ENCODE results near the gene EXOC2. TPM values are rescaled to one million over a fixed set of nuclear protein-coding genes. Genes with fewer than 3 reads are reported as not detected.

EXOC2 gene
- total RNA-seq, 1 donor from 2014 or later, result 40.8 TPM

DNA sequence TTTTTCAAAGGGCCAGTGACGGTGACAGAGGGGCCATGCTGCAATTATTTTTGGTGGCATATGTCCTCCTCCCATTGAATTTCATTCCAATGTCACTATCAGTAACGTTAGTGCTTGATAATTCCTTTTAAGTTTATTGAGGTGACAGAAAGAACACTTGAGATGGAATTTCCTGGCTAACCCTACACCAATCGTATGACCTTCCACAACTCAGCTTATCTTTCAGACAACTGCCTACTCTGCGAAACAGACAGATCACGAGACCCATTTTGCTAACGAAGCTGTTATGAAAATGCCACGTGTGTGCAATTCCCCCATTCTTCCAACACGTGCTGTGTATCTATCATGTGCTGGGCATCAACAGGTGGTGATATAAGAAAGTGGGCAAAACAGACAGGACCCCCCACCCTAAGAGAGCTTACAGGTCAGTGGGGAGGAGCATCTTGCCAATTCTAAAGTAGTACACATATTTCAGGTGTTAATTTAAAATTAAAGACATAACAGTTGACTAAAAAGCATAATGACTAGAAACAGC lies 188.4 kb downstream of the EXOC2 start:
- intact Hi-C loops (cut with micrococcal nuclease), result no loop called here

DNA sequence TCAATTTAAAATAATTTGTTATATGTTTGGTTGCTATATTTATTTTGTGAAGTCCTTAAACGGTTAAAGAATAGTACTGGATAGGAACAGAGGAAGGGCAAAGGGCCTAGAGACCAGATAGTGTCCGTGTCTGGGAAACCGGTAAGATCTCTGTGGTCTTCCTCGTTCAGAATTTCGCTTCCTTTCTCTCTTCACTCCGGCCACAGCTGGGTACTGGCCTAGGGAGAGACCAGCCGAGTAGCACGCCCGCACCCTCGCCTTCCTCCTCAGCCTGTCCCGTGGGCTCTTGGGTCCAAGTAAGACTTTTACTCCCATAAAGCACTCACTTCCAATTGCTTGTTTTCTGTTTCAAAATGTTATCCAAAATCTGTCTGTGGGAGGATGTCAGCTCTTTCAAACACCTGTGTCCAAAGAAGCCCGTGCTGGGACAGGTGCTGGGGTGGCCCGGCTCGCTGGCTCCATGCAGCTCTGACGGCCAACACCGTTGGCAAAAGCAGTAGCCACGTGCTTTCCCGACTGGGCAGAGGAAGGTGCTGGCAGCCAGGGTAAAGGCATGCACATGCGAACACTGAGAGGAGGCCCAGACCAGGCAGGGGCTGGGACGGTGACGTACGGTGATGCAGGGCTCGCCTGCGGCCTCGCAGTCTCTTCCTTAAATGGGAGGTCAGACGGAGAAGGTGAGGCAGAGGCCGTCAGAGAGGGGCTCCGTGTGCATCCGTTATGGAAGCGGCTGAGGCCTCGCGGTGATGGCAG lies 189.2 kb downstream of the EXOC2 start:
- intact Hi-C loops (cut with micrococcal nuclease), result no loop called here

DNA sequence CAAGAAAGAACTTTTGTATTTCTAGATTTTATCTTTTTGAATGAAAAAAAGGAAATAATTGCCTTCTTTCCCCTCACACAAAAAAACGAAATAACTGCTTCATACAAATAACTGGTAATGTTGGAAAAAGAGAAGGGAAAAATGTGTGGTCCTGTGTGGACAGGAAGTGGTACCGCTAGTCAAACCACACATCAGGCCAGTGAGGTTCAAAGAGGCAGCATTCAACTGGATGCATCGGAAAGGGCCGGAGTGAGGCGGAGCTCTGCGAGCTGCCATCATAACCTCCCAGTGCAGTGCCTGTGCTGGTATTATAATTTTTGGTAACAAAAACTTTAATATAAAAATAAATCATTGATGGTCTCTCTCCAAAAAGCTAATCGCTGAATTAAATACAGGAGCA lies 190.2 kb downstream of the EXOC2 start:
- intact Hi-C loops (cut with micrococcal nuclease), result loop anchor here (1.0 kb wide), 1 partner anchor 8 kb away; no protein-coding TSS in a partner anchor

DNA sequence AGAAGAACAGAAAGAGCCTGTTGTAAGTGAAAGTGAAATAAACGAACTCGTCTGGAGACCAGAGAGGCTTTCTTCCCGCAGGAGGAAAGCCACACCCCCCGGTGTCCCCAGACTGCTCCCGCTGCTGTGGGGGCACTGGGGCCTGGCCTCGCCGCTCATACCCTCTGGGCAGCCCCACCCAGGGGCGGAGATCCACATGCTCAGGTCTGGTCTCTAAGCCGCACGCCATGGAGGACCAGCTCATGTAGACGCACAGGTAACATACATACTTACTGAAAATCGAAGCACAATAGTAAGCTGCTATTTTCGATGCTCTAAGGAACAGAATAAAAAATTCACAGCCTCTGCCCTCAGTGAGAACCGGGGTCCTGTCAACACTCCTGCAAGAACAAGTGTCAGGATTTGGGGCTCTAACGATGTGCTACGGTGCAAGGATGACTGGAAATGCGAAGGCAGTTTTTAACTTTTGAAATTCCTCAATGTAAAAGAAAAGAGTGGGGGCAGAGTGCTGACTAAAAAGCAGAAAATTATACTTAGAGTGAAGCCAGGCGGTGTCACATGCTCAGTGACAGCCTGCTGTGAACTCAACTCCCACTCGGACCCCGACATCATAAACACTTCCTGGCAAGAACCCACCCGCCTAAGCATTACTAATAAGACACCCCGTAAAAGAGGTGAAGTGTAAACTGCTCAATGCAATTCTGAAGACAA lies 190.9 kb downstream of the EXOC2 start:
- intact Hi-C loops (cut with micrococcal nuclease), result loop anchor here (1.0 kb wide), 1 partner anchor 8 kb away; no protein-coding TSS in a partner anchor

DNA sequence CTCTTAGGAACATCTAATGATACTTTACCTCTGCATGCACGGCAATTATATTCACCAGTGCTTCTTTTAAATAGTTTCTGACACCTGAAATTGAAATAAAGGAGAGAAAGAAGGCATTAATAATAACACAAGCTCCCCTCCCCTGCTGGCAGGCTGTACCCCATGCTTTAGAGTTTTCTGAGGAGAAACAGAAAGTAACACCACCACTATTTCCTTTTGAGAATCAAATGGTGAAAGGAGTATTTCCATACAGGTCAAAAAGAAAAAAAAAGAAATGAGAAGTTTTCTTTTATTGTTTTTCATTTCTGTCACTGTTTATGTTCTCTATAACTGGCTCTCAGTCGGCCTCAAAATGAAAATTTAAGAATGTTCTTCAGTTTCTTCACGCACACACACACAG lies 193.3 kb downstream of the EXOC2 start:
- intact Hi-C loops (cut with micrococcal nuclease), result loop anchor here (1.0 to 5.0 kb wide), 7 partner anchors 9 to 263 kb away; partner anchors contain the start of gene IRF4

DNA sequence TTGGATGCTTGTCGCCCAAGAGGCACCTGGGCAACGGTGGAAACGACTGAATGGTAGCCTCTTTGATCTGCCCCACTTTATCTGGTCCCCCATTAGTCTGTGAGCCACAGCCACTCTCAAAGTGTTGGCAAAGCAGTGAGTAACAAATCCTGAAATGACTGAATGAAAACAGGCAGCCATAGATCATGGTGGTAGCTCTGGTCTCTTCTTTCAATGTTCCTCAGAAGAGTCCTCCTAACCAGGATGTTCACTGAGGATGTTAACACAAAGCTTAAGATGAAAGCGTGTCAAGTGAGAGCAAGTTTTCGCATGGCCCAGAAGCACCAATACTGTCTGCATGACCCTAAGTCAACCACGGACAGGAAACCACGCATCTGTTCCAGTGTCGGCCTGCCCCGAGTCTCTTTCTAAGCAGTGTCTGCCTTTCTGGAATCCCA lies 194.1 kb downstream of the EXOC2 start:
- intact Hi-C loops (cut with micrococcal nuclease), result loop anchor here (1.0 to 5.0 kb wide), 7 partner anchors 9 to 263 kb away; partner anchors contain the start of gene IRF4

DNA sequence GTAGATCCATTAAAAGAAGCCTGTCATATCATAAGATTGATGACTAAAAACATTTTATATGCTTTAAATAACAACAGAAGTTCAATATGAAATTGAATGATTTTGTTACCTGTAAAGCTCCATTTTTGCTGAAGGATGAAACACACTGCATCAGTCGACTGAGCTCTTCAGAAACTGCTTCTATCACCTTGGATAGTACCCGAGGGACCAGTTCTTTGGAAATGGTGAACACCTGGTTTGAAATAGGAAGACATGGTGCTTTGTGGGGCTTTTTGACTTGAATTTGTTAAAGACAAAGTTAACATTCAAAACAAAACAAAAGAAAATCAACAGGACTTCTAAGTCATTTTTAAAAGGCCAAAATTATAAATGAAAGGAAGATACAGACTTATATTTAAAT lies 195.7 kb downstream of the EXOC2 start:
- intact Hi-C loops (cut with micrococcal nuclease), result loop anchor here (5.0 kb wide), 1 partner anchor 215 kb away; no protein-coding TSS in a partner anchor

DNA sequence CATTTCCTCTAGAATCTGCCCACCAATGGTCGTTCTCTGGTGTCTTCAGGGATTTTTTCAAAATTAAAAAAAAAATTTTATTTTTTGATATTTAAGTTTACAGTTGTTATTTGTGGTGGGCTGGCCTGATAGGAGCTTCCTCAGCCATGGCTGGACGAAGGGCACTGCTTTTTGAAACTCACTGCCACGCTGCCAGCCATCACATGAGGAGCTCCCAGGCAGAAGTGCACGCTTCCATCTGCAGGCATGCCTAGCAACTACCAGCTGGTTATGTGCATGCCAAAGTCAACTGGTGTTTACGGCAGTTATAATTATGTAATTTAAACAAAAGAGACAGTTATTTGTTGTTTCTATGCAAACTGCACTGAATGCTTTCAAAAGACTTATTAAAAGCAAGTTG lies 196.3 kb downstream of the EXOC2 start:
- intact Hi-C loops (cut with micrococcal nuclease), result loop anchor here (5.0 kb wide), 1 partner anchor 216 kb away; no protein-coding TSS in a partner anchor

DNA sequence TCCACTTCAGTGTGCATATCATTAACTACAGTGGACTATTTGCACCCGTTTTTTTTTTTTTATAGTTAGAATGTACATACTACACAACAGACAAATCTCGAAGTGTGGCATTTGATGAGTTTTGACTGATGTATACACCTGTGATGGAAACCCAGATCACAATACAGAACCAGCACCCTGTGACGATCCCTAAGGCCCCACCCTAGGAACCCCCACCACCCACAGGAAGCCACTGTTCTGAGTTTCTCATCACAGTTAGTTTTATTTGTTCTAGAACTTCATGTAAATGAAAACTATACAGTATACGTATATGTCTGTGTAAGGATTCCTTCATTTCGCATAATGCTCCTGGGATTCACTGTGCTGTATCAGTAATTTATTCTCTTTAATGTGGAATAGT lies 198.5 kb downstream of the EXOC2 start:
- intact Hi-C loops (cut with micrococcal nuclease), result loop anchor here (5.0 kb wide), 1 partner anchor 202 kb away; the partner anchor contains the start of gene DUSP22

DNA sequence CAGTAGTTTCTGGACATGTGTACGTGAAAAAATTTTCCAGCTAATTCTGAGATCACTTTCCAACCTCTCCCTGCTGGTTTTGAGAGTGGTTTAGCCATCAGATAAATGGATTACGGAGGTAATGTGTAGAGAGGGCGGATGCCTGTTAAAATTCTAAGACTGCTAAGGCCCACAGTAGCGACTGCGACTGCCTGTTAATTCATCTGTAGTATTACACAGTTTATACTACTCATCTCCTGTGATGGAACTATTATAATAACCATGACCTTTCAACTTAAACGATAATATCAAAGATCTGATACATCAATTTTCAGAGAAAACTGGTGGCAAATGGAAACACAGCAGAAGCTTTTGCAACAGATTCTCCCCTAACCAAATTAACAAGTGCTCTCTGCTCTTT lies 199.1 kb downstream of the EXOC2 start:
- intact Hi-C loops (cut with micrococcal nuclease), result loop anchor here (2.0 to 5.0 kb wide), 2 partner anchors 55 to 202 kb away; partner anchors contain the start of gene DUSP22

DNA sequence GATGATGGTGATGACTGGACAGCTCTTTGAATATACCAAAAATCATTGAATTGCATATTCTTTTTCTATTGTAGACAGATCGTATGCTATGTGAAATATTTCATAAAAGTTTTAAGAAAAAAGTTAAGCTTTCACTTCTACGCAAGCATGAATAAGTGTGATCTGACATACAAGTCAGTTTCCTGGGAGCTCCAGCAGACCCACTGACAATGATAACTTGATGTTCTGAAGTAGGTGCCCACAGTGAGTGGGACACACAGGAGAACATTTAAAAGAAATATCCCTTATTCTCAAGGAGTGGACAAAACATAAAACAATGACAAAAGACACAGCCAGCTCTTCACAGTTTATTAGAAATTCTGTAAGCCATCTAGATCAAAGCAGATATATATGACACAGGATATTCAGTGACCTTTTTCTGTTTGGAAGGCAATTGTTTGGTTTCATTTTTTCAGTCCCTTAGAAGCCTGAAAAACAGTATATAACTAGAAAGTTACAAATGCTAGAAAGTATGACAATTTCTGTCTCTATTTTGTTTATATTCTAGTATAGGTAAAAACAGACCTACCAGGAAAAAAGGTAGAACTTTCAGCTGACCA lies 200.0 kb downstream of the EXOC2 start:
- intact Hi-C loops (cut with micrococcal nuclease), result loop anchor here (2.0 to 5.0 kb wide), 2 partner anchors 56 to 201 kb away; partner anchors contain the start of gene DUSP22

DNA sequence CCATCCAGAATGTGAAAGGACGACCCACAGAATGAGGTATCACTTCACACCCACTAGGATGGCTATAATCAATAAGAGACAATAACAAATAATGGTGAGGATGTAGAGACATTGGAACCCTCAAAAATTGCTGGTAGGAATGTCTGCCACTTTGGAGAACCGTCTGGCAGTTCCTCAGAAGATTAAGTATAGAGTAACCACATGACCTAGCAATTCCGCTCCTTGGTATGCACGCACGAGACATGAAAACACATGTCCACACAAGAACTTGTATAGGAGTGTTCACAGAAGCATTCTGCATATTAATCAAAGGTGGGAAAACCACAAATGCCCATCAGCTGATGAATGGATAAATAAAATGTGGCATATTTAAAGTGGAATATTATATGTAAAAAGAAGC lies 200.8 kb downstream of the EXOC2 start:
- intact Hi-C loops (cut with micrococcal nuclease), result loop anchor here (2.0 to 5.0 kb wide), 2 partner anchors 57 to 200 kb away; partner anchors contain the start of gene DUSP22

DNA sequence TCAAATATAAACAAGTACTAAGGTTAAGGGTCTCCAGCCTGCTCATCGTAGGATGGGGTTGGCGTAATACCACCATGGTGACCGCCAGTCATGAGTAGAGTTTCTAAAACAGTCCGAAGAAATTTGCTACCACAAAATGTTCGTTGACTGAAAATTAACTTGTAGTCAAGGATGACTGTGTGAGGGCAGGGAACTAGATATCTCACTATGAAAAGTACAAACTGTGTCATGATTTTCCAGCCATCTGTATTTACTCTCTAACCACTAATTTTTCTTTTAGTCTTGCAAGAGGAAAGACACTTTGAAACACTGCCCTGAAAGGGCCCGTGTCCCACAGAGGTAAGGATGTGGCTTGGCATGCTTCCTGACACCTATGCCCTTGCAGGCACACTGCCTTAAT lies 201.7 kb downstream of the EXOC2 start:
- intact Hi-C loops (cut with micrococcal nuclease), result loop anchor here (2.0 to 5.0 kb wide), 3 partner anchors 86 to 302 kb away; partner anchors contain the start of gene DUSP22

DNA sequence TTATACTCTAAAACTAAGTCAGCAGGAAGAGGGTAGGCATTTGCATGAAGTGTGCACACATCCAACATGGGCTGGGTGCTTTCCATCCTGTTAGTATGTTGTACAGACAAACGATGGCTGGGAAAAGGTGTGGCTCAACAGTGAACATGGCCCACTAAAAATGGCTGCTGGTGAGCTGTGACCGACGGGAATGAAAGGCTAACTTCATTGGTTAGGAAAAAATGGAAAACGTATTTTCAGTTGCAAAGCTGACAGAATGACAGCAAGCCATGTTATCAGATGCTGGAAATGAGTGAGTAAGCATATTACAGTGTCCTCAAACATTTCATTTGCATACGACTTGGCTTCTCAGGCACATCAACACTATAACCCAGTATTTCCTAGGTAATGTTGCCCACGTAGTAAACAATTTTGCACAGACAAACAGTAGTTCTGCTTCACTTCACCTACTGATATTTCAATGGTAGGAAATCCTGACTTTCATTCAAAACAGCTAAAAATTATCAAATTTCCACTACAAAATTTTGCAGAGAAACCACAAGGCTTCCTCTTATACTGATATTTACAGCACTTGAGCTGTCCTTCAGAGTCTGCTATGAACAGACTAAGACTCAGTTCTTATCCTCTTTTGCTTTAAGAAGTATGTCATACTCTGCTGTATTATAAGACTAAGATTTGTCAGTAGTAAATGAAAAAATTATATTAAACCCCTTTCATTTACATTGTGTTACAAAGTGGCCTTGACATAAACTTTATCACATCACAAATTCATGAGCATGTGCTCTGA lies 202.5 kb downstream of the EXOC2 start:
- intact Hi-C loops (cut with micrococcal nuclease), result loop anchor here (1.0 to 5.0 kb wide), 9 partner anchors 9 to 302 kb away; partner anchors contain the start of genes DUSP22 and IRF4

DNA sequence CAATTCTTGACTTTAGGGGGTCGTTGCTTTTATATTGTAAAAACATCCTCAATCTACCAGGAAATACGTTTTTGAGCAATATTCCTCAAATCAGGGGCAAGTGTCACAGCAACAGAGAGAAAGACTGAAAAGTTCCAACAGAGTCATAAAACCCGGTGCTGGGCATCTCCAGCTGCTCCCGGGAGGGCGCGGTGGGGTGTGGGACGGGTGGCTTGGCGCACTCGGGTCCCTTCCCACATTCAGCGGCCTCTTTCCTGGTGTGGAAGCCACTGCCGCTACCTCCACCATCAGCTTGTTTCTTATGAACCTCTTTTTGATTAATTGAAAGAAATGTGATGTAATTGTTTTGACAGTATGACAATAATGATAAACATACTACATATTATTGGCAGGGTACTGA lies 203.2 kb downstream of the EXOC2 start:
- intact Hi-C loops (cut with micrococcal nuclease), result loop anchor here (1.0 to 5.0 kb wide), 10 partner anchors 10 to 301 kb away; partner anchors contain the start of genes DUSP22 and IRF4

DNA sequence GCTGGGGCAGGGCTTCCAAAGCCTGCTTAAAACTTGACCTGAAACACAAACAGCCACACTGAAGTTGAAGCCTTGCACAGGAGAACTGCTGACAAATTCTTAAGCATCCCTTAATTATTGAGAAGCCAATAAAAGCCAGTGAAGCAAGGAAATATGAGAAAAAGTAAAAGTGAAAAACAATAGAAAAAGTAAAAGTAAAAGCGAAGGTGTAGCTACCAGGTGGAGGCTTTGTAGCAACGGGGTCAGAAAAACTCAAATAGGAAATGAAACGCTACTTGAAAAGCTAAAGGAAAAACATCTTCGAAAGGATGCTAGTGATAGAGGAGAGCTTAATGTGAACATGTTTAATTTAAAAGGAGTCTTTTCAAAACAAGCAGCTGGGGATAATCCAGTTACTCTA lies 203.9 kb downstream of the EXOC2 start:
- intact Hi-C loops (cut with micrococcal nuclease), result loop anchor here (1.0 kb wide), 1 partner anchor 10 kb away; no protein-coding TSS in a partner anchor

DNA sequence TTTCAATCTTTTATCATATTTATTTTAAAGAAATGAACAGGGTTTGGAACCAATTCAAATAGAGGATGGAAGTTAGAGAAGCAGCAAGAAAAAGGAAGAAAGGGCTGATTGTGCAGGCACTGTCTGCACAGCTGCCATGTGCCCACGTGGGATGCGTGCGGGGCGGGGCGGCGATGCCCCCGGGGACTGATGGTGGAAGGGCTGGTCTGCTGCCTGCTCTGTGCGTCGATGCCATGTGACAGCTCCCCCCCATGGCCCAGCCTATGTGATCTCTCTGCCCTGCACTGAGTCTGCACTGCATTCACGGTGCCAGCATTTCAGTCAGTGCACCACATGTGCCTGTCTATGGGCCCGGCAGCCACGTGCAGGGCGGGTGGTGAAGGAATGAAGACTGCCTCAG lies 205.0 kb downstream of the EXOC2 start:
- intact Hi-C loops (cut with micrococcal nuclease), result no loop called here

DNA sequence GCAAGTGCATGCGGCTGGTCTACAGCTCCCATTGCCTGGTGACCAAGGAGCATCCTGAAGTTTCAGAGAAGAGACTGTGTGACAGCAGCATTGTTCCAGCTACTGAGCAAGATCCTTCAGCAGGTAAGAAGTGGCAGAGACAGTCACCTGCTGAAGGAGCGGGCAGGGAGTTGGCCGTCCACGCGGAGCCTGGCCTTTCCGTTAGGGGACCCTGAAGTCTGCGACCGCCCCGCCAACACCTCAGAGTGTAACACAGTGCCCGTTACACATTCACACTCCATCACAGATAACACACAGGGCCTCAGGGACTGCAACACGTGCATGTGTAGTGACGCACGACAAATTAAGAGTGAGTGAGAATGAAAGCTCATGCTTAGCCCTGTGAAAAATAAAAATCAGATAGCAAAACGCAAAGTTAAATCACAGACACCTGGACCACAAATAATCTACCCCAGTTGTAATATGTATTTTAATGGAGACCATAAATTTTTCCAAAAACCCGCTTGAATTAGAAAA lies 207.2 kb downstream of the EXOC2 start:
- intact Hi-C loops (cut with micrococcal nuclease), result no loop called here

DNA sequence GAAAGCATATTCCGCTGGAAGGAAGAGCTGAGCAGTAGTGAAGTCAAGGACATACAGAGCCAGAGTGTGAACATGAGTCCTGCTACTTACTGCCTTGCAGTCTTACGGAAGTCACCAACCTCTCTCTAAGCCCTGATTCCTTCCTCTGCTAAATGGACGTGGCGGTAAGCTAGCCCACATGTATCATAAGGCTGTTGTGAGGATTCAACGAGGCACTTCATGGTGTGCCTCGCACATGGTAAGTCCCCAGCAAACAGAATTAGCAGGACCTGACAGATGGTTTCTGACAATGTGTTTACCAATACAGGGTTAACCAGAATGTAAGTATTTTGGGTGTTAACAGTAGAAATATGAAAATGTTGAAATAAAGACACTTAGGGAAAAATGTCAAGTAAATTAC lies 208.2 kb downstream of the EXOC2 start:
- intact Hi-C loops (cut with micrococcal nuclease), result loop anchor here (1.0 to 5.0 kb wide), 2 partner anchors 9 to 208 kb away; partner anchors contain the start of gene EXOC2

Measured in T-helper 1 cell treated with Interleukin-12 subunit alpha and Interleukin-12 subunit beta and Interleukin-4 antibody, amounts not matched to agents 30 ng/mL and 1 ng/mL, for 36 hours (primary cell).